IPS DF 6.9 (cell line): ENCODE results near the gene PTPN14.

Experiments
- DNase-seq: peaks from one replicate; pipeline ENCODE4 v3.0.0-alpha.2; 2013; ENCODE audit warnings: low read depth, low spot score
- H3K27ac ChIP-seq: one replicate; pipeline ENCODE4 v1.5.1; 2013; ENCODE audit warnings: low read length, control low read depth
- H3K27me3 ChIP-seq: 2 replicates; pipeline ENCODE4 v1.6.1; 2013; ENCODE audit warnings: mild to moderate bottlenecking, low read length; ENCODE audit not compliant: control insufficient read depth, insufficient read depth
- H3K36me3 ChIP-seq: 2 replicates; pipeline ENCODE4 v1.6.1; 2013; ENCODE audit warnings: low read length; ENCODE audit not compliant: control insufficient read depth, insufficient read depth
- H3K4me1 ChIP-seq: 2 replicates; pipeline ENCODE4 v1.6.1; 2013; ENCODE audit warnings: low read length; ENCODE audit not compliant: control insufficient read depth, insufficient read depth
- H3K4me3 ChIP-seq: 2 replicates; pipeline ENCODE4 v1.5.1; 2013; ENCODE audit warnings: mild to moderate bottlenecking, low read length
- H3K9me3 ChIP-seq: 2 replicates; pipeline ENCODE4 v1.6.1; 2013; ENCODE audit warnings: low read length, inconsistent platforms; ENCODE audit not compliant: control insufficient read depth, insufficient read depth
- WGBS: extraction: QIAGEN DNeasy Blood & Tissue Kit; methylation state at CpG from one replicate; pipeline ENCODE4 v1.1.7; 2013; ENCODE audit warnings: mixed read lengths, missing lambda C conversion rate; ENCODE audit not compliant: insufficient read length, insufficient coverage; 5-methylcytosine and 5-hydroxymethylcytosine counted together

Gene PTPN14

GRCh38 chr1:214464445-214465287 is 86.7 kb downstream of the PTPN14 start:
- no CpG with 5 or more reads among the region's 30 CpGs for WGBS
- H3K27me3 ChIP-seq, result no peaks in the 10 kb centered on the region
- no peak for DNase-seq
- H3K4me1 ChIP-seq, result 0 out of 2 replicates have a peak, but pooled peaks cover 2% of the 10 kb centered on the region
- no peaks in the 10 kb centered on the region for H3K9me3 ChIP-seq
- H3K27ac ChIP-seq, result no peak overlapping the region
- no peak overlapping the region for H3K4me3 ChIP-seq
- H3K36me3 ChIP-seq, result 0 out of 2 replicates have a peak, but pooled peaks cover 4% of the 10 kb centered on the region

- Histone ChIP-seq H3K4me1 (0 out of 2 replicates have a peak, but pooled peaks cover 2% of the 10 kb centered on the region), H3K36me3 (0 out of 2 replicates have a peak, but pooled peaks cover 4% of the 10 kb centered on the region), H3K27me3 (no peaks in the 10 kb centered on the region), H3K27ac (no peak overlapping the region), H3K9me3 (no peaks in the 10 kb centered on the region), H3K4me3 (no peak overlapping the region)
- no peak for DNase-seq
- WGBS, result no CpG with 5 or more reads among the region's 2 CpGs
Observed at GRCh38 chr1:214463596-214463995, 87.8 kb downstream of the PTPN14 start.

GRCh38 chr1:214462882-214463281 is 88.5 kb downstream of the PTPN14 start:
- no peak for DNase-seq
- Histone ChIP-seq H3K27ac (no peak overlapping the region), H3K4me1 (0 out of 2 replicates have a peak, but pooled peaks cover 2% of the 10 kb centered on the region), H3K4me3 (no peak overlapping the region), H3K27me3 (no peaks in the 10 kb centered on the region), H3K9me3 (no peaks in the 10 kb centered on the region), H3K36me3 (0 out of 2 replicates have a peak, but pooled peaks cover 4% of the 10 kb centered on the region)
- no CpG with 5 or more reads among the region's 2 CpGs for WGBS

GRCh38 chr1:214461305-214461704 is 90.1 kb downstream of the PTPN14 start:
- Histone ChIP-seq H3K4me1 (0 out of 2 replicates have a peak, but pooled peaks cover 2% of the 10 kb centered on the region), H3K27me3 (no peaks in the 10 kb centered on the region), H3K36me3 (0 out of 2 replicates have a peak, but pooled peaks cover 4% of the 10 kb centered on the region), H3K4me3 (no peak overlapping the region), H3K9me3 (no peaks in the 10 kb centered on the region), H3K27ac (no peak overlapping the region)
- WGBS, result no CpG with 5 or more reads among the region's 4 CpGs
- no peak for DNase-seq

GRCh38 chr1:214460304-214460916 is 91.0 kb downstream of the PTPN14 start:
- Histone ChIP-seq H3K27me3 (no peaks in the 10 kb centered on the region), H3K4me3 (no peak overlapping the region), H3K27ac (no peak overlapping the region), H3K4me1 (0 out of 2 replicates have a peak, but pooled peaks cover 2% of the 10 kb centered on the region), H3K36me3 (0 out of 2 replicates have a peak, but pooled peaks cover 4% of the 10 kb centered on the region), H3K9me3 (no peaks in the 10 kb centered on the region)
- WGBS, result no CpG with 5 or more reads among the region's 2 CpGs
- DNase-seq, result no peak

GRCh38 chr1:214459895-214460294 is 91.5 kb downstream of the PTPN14 start:
- Histone ChIP-seq H3K4me1 (peaks cover 5% of the 10 kb centered on the region; the same call in 1 of the 2 replicates), H3K27ac (no peak overlapping the region), H3K9me3 (no peaks in the 10 kb centered on the region), H3K4me3 (no peak overlapping the region), H3K27me3 (no peaks in the 10 kb centered on the region), H3K36me3 (0 out of 2 replicates have a peak, but pooled peaks cover 4% of the 10 kb centered on the region)
- no peak for DNase-seq
- no CpG with 5 or more reads among the region's 3 CpGs for WGBS

- no peak for DNase-seq
- Histone ChIP-seq H3K27ac (no peak overlapping the region), H3K36me3 (no peaks in the 10 kb centered on the region), H3K9me3 (no peaks in the 10 kb centered on the region), H3K4me3 (no peak overlapping the region), H3K4me1 (peaks cover 5% of the 10 kb centered on the region; the same call in 1 of the 2 replicates), H3K27me3 (no peaks in the 10 kb centered on the region)
- no CpG with 5 or more reads among the region's 1 CpG for WGBS
Observed at GRCh38 chr1:214458541-214458940, 92.9 kb downstream of the PTPN14 start.

GRCh38 chr1:214455971-214456867 is 95.2 kb downstream of the PTPN14 start:
- no CpG with 5 or more reads among the region's 6 CpGs for WGBS
- H3K9me3 ChIP-seq, result no peaks in the 10 kb centered on the region
- H3K4me3 ChIP-seq, result no peak overlapping the region
- no peaks in the 10 kb centered on the region for H3K27me3 ChIP-seq
- no peaks in the 10 kb centered on the region for H3K36me3 ChIP-seq
- no peak overlapping the region for H3K27ac ChIP-seq
- no peak for DNase-seq
- H3K4me1 ChIP-seq, result peaks cover 9% of the 10 kb centered on the region

GRCh38 chr1:214455479-214455878 is 95.9 kb downstream of the PTPN14 start:
- H3K27ac ChIP-seq, result no peak overlapping the region
- no peaks in the 10 kb centered on the region for H3K27me3 ChIP-seq
- H3K4me1 ChIP-seq, result peaks cover 7% of the 10 kb centered on the region
- no peak for DNase-seq
- no peaks in the 10 kb centered on the region for H3K36me3 ChIP-seq
- no peaks in the 10 kb centered on the region for H3K9me3 ChIP-seq
- WGBS, result no CpG with 5 or more reads among the region's 3 CpGs
- no peak overlapping the region for H3K4me3 ChIP-seq
